Keratinocyte (primary cell): Measurements from ENCODE around the gene NCKAP5. TPM values are rescaled to one million over a fixed set of nuclear protein-coding genes. Genes with fewer than 3 reads are reported as not detected.

ENCODE experiments used
- DNase-seq: peaks from one replicate; pipeline ENCODE4 v3.0.0-alpha.2; 2011; ENCODE audit warnings: low read depth, missing footprints, low spot score
- FAIRE-seq: peaks from 2 replicates; lab custom pipeline; 2011; peaks lifted over from hg19 to GRCh38; lab: Jason Lieb, UNC
- H2AFZ ChIP-seq: 2 replicates; pipeline ENCODE4 v1.6.0; 2012; ENCODE audit warnings: low read length, control low read depth, inconsistent platforms; ENCODE audit not compliant: control insufficient read depth
- H3K27ac ChIP-seq: 2 replicates; pipeline ENCODE4 v1.5.1; 2011; ENCODE audit warnings: low read length; ENCODE audit not compliant: control insufficient read depth, insufficient read depth
- H3K27me3 ChIP-seq: 3 replicates; pipeline ENCODE4 v1.6.0; 2011; ENCODE audit warnings: low read length; ENCODE audit not compliant: control insufficient read depth, insufficient read depth; ENCODE audit errors: extremely low read depth
- H3K36me3 ChIP-seq, 2 experiments: 2 replicates in 1 of 2; 3 replicates in 1 of 2; pipeline ENCODE4 v1.5.1; 2011; ENCODE audit warnings: low read length in 2 of 2, mild to moderate bottlenecking in 1 of 2; ENCODE audit not compliant: control insufficient read depth in 2 of 2, insufficient read depth in 2 of 2; ENCODE audit errors: extremely low read depth in 1 of 2
- H3K4me1 ChIP-seq: 3 replicates; pipeline ENCODE4 v1.5.1; 2011; ENCODE audit warnings: low read length; ENCODE audit not compliant: control insufficient read depth, insufficient read depth; ENCODE audit errors: extremely low read depth
- H3K4me2 ChIP-seq: 3 replicates; pipeline ENCODE4 v1.6.0; 2011; ENCODE audit warnings: low read depth, low read length; ENCODE audit not compliant: control insufficient read depth, insufficient read depth; ENCODE audit errors: extremely low read depth
- H3K4me3 ChIP-seq, 3 experiments: fragments of 200-600 bp in 1 of 3; sonication (generic) in 1 of 3; 2 replicates in 2 of 3; 3 replicates in 1 of 3; pipeline ENCODE4 v1.5.1; 2011 to 2016; ENCODE audit warnings: low read length in 3 of 3, mild to moderate bottlenecking in 3 of 3, control low read depth in 2 of 3, inconsistent platforms in 1 of 3, low read depth in 1 of 3, mixed read lengths in 1 of 3, mixed run types in 1 of 3, moderate library complexity in 1 of 3; ENCODE audit not compliant: control insufficient read depth in 2 of 3, insufficient read depth in 2 of 3; ENCODE audit errors: extremely low read depth in 1 of 3
- H3K79me2 ChIP-seq: 2 replicates; pipeline ENCODE4 v1.6.0; 2012; ENCODE audit warnings: low read length; ENCODE audit not compliant: control insufficient read depth, insufficient read depth
- H3K9ac ChIP-seq: 3 replicates; pipeline ENCODE4 v1.6.0; 2011; ENCODE audit warnings: low read length; ENCODE audit not compliant: control insufficient read depth, insufficient read depth; ENCODE audit errors: extremely low read depth
- H3K9me1 ChIP-seq: 3 replicates; pipeline ENCODE4 v1.6.0; 2011; ENCODE audit warnings: low read length; ENCODE audit not compliant: control insufficient read depth, insufficient read depth; ENCODE audit errors: extremely low read depth
- H3K9me3 ChIP-seq: 2 replicates; pipeline ENCODE4 v1.5.1; 2012; ENCODE audit warnings: low read depth, low read length; ENCODE audit not compliant: control insufficient read depth
- H4K20me1 ChIP-seq: 3 replicates; pipeline ENCODE4 v1.6.0; 2011; ENCODE audit warnings: low read length; ENCODE audit not compliant: control insufficient read depth, insufficient read depth; ENCODE audit errors: extremely low read depth
- CTCF ChIP-seq, 3 experiments: IDR thresholded peaks in 1 of 3; conservative IDR thresholded peaks in 1 of 3; optimal IDR thresholded peaks in 1 of 3; 2 replicates in 2 of 3; 3 replicates in 1 of 3; pipeline versions ENCODE3 to v1.5.1; 2011; ENCODE audit warnings: low read length in 3 of 3, mild to moderate bottlenecking in 3 of 3, moderate library complexity in 2 of 3, control low read depth in 1 of 3, inconsistent platforms in 1 of 3; ENCODE audit not compliant: insufficient read depth in 2 of 3; ENCODE audit errors: extremely low read depth in 1 of 3
- EZH2 ChIP-seq: IDR thresholded peaks from one replicate; pipeline ENCODE4 v1.6.1; 2012; ENCODE audit warnings: inconsistent platforms, mild to moderate bottlenecking, low read length, moderate library complexity
- dilution Hi-C: fragments of 300-500 bp; cut with MboI; formaldehyde crosslinking; loops from one replicate; pipeline ENCODE4 v1.7.0; 2020; ENCODE audit warnings: low sequenced_read_pairs; ENCODE audit not compliant: extremely low pct_ligation_motif_present
- polyA plus RNA-seq, 5 experiments: library from polyadenylated mRNA; depleted of rRNA in 3 of 5; stranded (reverse) in 3 of 5; stranded (forward) in 1 of 5; unstranded in 1 of 5; fragments of >200 nt; gene quantifications; 1 replicate in 1 of 5; 2 replicates in 3 of 5; 3 replicates in 1 of 5; pipeline versions ENCODE4 v1.2.1 to v1.2.3, GENCODE V29; 2011 to 2012; ENCODE audit warnings: missing spikeins in 2 of 5, low read depth in 1 of 5, low replicate concordance in 1 of 5

NCKAP5 gene
- polyA plus RNA-seq, 1 donor (not counting 4 experiments of a cell fraction or from before 2014, with no cell fraction given) = 3.6 TPM

GRCh38 chr2:133135035-133135654, 433.1 kb downstream of the NCKAP5 start:
- FAIRE-seq = no peak
- no peak overlapping the region for H2AFZ ChIP-seq
- H4K20me1 ChIP-seq = peaks cover 5% of the 10 kb centered on the region
- no peaks in the 10 kb centered on the region for H3K79me2 ChIP-seq
- H3K27me3 ChIP-seq = no peaks in the 10 kb centered on the region
- H3K27ac ChIP-seq = no peak overlapping the region
- TF ChIP-seq EZH2 (no peak), CTCF (optimal IDR thresholded peaks at IDR 0.05 in 1 of 3, IDR thresholded peaks at IDR 0.05 in 1 of 3, conservative IDR thresholded peaks at IDR 0.05 in 1 of 3; ENCODE audit: extremely low read depth in 1 of 3, insufficient read depth in 2 of 3, low read length in 3 of 3) (no peak)
- H3K9me3 ChIP-seq = no peaks in the 10 kb centered on the region
- H3K36me3 ChIP-seq = no peaks in the 10 kb centered on the region
- H3K4me1 ChIP-seq = peaks cover 4% of the 10 kb centered on the region
- no peak overlapping the region for H3K4me2 ChIP-seq
- no peak overlapping the region for H3K4me3 ChIP-seq
- DNase-seq = no peak
- dilution Hi-C loops = no loop called here
- no peaks in the 10 kb centered on the region for H3K9me1 ChIP-seq
- H3K9ac ChIP-seq = no peak overlapping the region

GRCh38 chr2:133130548-133131246, 437.6 kb downstream of the NCKAP5 start:
- FAIRE-seq (peak; percentile 23), DNase-seq (no peak)
- Histone ChIP-seq H3K27ac (no peak overlapping the region), H3K9me3 (no peaks in the 10 kb centered on the region), H3K36me3 (no peaks in the 10 kb centered on the region), H3K4me1 (no peaks in the 10 kb centered on the region), H3K9me1 (no peaks in the 10 kb centered on the region), H3K79me2 (no peaks in the 10 kb centered on the region), H3K9ac (no peak overlapping the region), H4K20me1 (peaks cover 5% of the 10 kb centered on the region), H3K4me3 (no peak overlapping the region), H3K27me3 (no peaks in the 10 kb centered on the region), H2AFZ (no peak overlapping the region), H3K4me2 (no peak overlapping the region)
- dilution Hi-C loops = no loop called here
- TF ChIP-seq CTCF (optimal IDR thresholded peaks at IDR 0.05 in 1 of 3, IDR thresholded peaks at IDR 0.05 in 1 of 3, conservative IDR thresholded peaks at IDR 0.05 in 1 of 3; ENCODE audit: extremely low read depth in 1 of 3, insufficient read depth in 2 of 3, low read length in 3 of 3) (no peak), EZH2 (no peak)
